ENCODE measurements around the gene GRM1. TPM values are rescaled to one million over a fixed set of nuclear protein-coding genes. Genes with fewer than 3 reads are reported as not detected.

GRM1 gene
- total and polyA plus RNA-seq, 2 experiments from 2014 or later = 0.29 to 0.63 TPM

GRCh38 chr6:146419576-146419975 is 390.7 kb downstream of the GRM1 start (continued):
- no peak for TF ChIP-seq REST (IDR thresholded peaks at IDR 0.05; ENCODE audit: unreplicated experiment)
- no peak for TF ChIP-seq EZH2 (IDR thresholded peaks at IDR 0.05; ENCODE audit: low read depth, unreplicated experiment)
- TF ChIP-seq CREB1 (CRISPR knock-in tag; IDR thresholded peaks at IDR 0.05; ENCODE audit: low read depth) = no peak
- no peak for TF ChIP-seq CTCF (conservative IDR thresholded peaks at IDR 0.05; ENCODE audit: low read depth in 2 of 2)
- TF ChIP-seq EZH2phosphoT487 (IDR thresholded peaks at IDR 0.05; ENCODE audit: unreplicated experiment) = no peak
- no peak for TF ChIP-seq ETS1 (IDR thresholded peaks at IDR 0.05)
- no peak for TF ChIP-seq ZNF331 (CRISPR knock-in tag; IDR thresholded peaks at IDR 0.05; ENCODE audit: low read depth)

- H3F3A ChIP-seq (replicated peaks; ENCODE audit: low read depth) = no peaks in the 10 kb centered on the region
- H3K4me3 Mint-ChIP-seq = no peak overlapping the region
- DNase-seq (ENCODE audit: low spot score) (no peak), ATAC-seq (no peak)
- H2AFZ ChIP-seq = peak overlapping the region; percentile 74; the same call in 1 of the 2 replicates
- H3K4me1 ChIP-seq (ENCODE audit: insufficient read depth) = no peaks in the 10 kb centered on the region
- no peaks in the 10 kb centered on the region for H3K9me2 ChIP-seq (ENCODE audit: insufficient read depth)
- no peaks in the 10 kb centered on the region for H3K79me2 ChIP-seq (replicated peaks; ENCODE audit: insufficient read depth)
- H3K27ac ChIP-seq (ENCODE audit: low read depth) = no peak overlapping the region
- peaks cover 2% of the 10 kb centered on the region for H3K27me3 Mint-ChIP-seq (ENCODE audit: insufficient read depth, low read depth, poor library complexity)
- H3K36me3 ChIP-seq (ENCODE audit: insufficient read depth) = no peaks in the 10 kb centered on the region
- H3K9me3 Mint-ChIP-seq = no peaks in the 10 kb centered on the region
- H4K20me1 ChIP-seq (replicated peaks; ENCODE audit: insufficient read depth) = no peaks in the 10 kb centered on the region
- H3K27ac Mint-ChIP-seq = no peak overlapping the region; the same call in 1 of the 2 replicates
- H3K4me3 ChIP-seq = no peak overlapping the region
- H3K4me2 ChIP-seq = no peak overlapping the region
- no peaks in the 10 kb centered on the region for H3K36me3 Mint-ChIP-seq (ENCODE audit: low read depth)
- peaks cover 4% of the 10 kb centered on the region; the same call in 2 of the 3 replicates for H3K4me1 Mint-ChIP-seq
- no peaks in the 10 kb centered on the region for H3K27me3 ChIP-seq (ENCODE audit: insufficient read depth)
- TF ChIP-seq ZNF462 (CRISPR knock-in tag; IDR thresholded peaks at IDR 0.05) (no peak), POLR2AphosphoS5 (IDR thresholded peaks at IDR 0.05; ENCODE audit: low read depth) (no peak), NANOG (IDR thresholded peaks at IDR 0.05; ENCODE audit: borderline replicate concordance) (no peak), EZH2 (IDR thresholded peaks at IDR 0.05; ENCODE audit: low read depth, unreplicated experiment) (no peak)
Measured at GRCh38 chr6:146420255-146420654, 391.4 kb downstream of the GRM1 start.
